ENCODE measurements around the gene KCTD15. TPM values are rescaled to one million over a fixed set of nuclear protein-coding genes. Genes with fewer than 3 reads are reported as not detected.

Gene KCTD15
- total RNA-seq, 4 donors from 2014 or later = 53.6 to 89.1 (median 72.5) TPM

- H3K27me3 ChIP-seq = peaks cover 0 to 54% (median 0%) of the 10 kb centered on the region in 4 donors
- no peak overlapping the region for H3K27ac ChIP-seq
- H3K9me3 ChIP-seq = no peaks in the 10 kb centered on the region
- no peaks in the 10 kb centered on the region for H3K36me3 ChIP-seq
- TF ChIP-seq POLR2A (IDR thresholded peaks at IDR 0.05) = no peak
- TF ChIP-seq CTCF (IDR thresholded peaks at IDR 0.05) = no peak
- WGBS, 2 donors = 64 to 85% methylated on average over 6 to 12 of the region's 18 CpGs
- no peak overlapping the region for H3K4me3 ChIP-seq
- H3K4me1 ChIP-seq = no peaks in the 10 kb centered on the region
- intact Hi-C loops (cut with DNase I) = no loop called here
- DNase-seq = no peak
Observed at GRCh38 chr19:33750587-33751435, 45.9 kb upstream of the KCTD15 start.

DNA sequence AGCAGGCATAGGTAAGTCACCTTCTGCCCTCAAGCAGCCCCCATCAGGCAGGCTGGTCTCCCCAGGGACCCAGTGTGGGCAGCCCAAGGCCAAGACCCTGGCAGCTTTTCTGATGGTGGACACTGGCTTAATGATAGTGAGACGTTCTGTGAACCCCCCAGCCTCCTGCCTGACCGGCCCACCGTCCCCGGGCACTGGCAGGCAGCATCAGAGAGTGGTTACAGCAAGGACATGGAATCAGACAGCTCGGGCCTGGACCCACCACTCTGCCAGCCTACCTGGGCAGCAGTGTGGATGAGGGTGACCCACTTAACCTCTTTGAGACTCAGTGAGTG is 45.3 kb upstream of the KCTD15 start:
- Histone ChIP-seq H3K27ac (no peak overlapping the region), H3K4me3 (no peak overlapping the region), H3K9me3 (no peaks in the 10 kb centered on the region), H3K36me3 (no peaks in the 10 kb centered on the region), H3K4me1 (no peaks in the 10 kb centered on the region), H3K27me3 (peaks cover 0 to 53% (median 0%) of the 10 kb centered on the region in 4 donors)
- no peak for DNase-seq
- TF ChIP-seq POLR2A (IDR thresholded peaks at IDR 0.05) = no peak
- no peak for TF ChIP-seq CTCF (IDR thresholded peaks at IDR 0.05)
- intact Hi-C loops (cut with DNase I) = no loop called here
- no CpG with 5 or more reads among the region's 5 CpGs for WGBS, 2 donors

GRCh38 chr19:33752018-33752800 is 44.5 kb upstream of the KCTD15 start:
- intact Hi-C loops (cut with DNase I) = no loop called here
- H3K4me1 ChIP-seq = no peaks in the 10 kb centered on the region
- H3K36me3 ChIP-seq = no peaks in the 10 kb centered on the region
- no peaks in the 10 kb centered on the region for H3K9me3 ChIP-seq
- WGBS, 2 donors = 59 to 62% methylated on average over 18 to 19 of the region's 27 CpGs
- DNase-seq = no peak
- TF ChIP-seq POLR2A (IDR thresholded peaks at IDR 0.05) (no peak), CTCF (IDR thresholded peaks at IDR 0.05) (no peak)
- no peak overlapping the region for H3K4me3 ChIP-seq
- peaks cover 0 to 47% (median 0%) of the 10 kb centered on the region in 4 donors for H3K27me3 ChIP-seq
- no peak overlapping the region for H3K27ac ChIP-seq

DNA sequence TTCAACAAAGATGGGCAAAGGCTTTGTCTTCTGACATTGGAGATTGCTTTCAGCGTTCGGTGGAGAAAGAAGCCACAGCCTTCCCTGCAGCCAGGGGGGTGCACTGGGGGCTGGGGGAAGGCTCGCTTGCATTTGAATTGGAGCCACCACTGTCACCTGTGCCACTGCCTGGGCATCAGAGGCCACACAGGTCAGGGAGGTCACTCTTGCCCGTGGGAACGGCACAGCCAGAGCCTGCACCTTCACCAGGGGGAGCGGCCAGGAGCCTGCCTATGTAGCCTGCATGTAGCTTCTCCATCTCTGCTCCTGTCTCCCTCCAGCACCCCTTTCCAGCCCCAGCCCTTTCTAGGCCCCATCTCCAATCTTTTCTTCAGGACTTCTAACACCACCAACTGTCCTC is 43.7 kb upstream of the KCTD15 start:
- intact Hi-C loops (cut with DNase I) = no loop called here
- Histone ChIP-seq H3K4me1 (no peaks in the 10 kb centered on the region), H3K36me3 (no peaks in the 10 kb centered on the region), H3K9me3 (no peaks in the 10 kb centered on the region), H3K27me3 (peaks cover 0 to 40% (median 0%) of the 10 kb centered on the region in 4 donors), H3K27ac (no peak overlapping the region), H3K4me3 (no peak overlapping the region)
- 69 to 74% methylated on average over 5 to 6 of the region's 6 CpGs for WGBS, 2 donors
- no peak for DNase-seq
- no peak for TF ChIP-seq POLR2A (IDR thresholded peaks at IDR 0.05)
- TF ChIP-seq CTCF (IDR thresholded peaks at IDR 0.05) = no peak

DNA sequence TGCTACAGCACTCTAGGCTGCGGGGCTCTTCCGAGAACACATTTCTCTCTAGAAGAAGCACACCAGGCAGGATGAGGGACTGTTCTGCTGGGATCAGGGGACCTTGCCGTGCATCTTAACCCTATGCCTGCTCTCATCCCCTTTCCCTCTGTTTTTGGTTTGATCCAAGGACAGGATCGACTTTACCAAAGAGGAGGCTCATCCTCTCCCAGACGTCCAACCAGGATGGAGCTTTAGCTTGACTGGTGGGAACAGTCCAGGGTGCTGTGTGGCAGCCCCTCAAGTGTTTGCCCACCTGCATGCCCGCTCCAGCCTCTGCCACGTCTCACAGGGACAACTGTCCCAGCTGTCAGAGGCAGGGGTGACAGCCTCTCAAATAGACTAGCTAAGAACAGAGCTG is 42.3 kb upstream of the KCTD15 start:
- DNase-seq = no peak
- intact Hi-C loops (cut with DNase I) = no loop called here
- TF ChIP-seq POLR2A (IDR thresholded peaks at IDR 0.05) (no peak), CTCF (IDR thresholded peaks at IDR 0.05) (no peak)
- Histone ChIP-seq H3K4me1 (no peaks in the 10 kb centered on the region), H3K4me3 (no peak overlapping the region), H3K9me3 (no peaks in the 10 kb centered on the region), H3K36me3 (no peaks in the 10 kb centered on the region), H3K27ac (no peak overlapping the region), H3K27me3 (peaks cover 0 to 29% (median 0%) of the 10 kb centered on the region in 4 donors)
- 41 to 71% methylated on average over 3 to 5 of the region's 7 CpGs for WGBS, 2 donors
